ENCODE measurements around the gene PROM1.

- no peak for TF ChIP-seq POLR2A (IDR thresholded peaks at IDR 0.05; ENCODE audit: low read length)
- no peak for TF ChIP-seq GATA1 (IDR thresholded peaks at IDR 0.05; ENCODE audit: low read depth, low read length)
Observed at GRCh38 chr4:16133406-16133805, 49.6 kb upstream of the PROM1 start.
